Measurements from ENCODE around the gene HOXA9.

Gene HOXA9

DNA sequence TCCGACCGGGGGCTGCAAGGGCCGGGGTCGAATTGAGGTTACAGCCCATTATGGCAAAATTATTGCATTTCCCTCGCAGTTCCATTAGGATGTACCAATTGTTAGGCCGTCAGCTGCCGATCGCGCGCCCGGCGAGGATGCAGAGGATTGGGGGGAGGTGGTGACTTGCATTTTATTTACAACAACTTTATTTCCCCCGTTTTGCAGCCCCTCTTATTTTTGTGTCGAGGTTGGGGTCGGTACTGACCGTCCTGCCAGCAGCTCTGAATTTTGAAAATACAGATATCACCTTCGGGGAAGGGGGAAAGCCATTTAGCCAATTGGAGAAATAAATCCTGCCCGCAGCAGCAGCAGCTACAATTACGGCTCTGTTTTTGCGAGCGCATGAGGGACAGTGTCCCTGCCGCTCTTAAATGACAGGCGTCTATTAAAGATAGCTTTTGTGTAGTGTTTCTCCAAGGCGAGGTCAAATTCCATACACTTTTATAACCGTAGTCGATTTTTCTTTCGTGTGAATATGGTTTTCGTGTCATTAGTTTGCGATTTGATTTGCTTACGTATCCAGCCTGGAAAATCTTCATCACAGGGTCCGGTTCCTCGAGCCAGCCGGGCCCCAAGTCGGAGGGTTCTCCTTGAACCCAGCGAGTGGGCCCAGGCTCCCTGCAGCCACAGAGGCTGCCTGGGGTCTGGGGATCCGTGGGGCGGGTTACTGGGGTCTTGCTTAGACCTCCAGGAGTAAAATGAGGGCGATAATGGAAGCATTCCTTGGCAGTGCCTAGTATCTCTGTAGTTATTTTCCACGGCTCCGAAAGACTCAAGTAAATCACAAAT lies 21.2 kb downstream of the HOXA9 start (continued):
- no peak for TF ChIP-seq ZNF335 (tag by site-specific recombination; conservative IDR thresholded peaks at IDR 0.05)
- peak; percentile 57 for TF ChIP-seq ZBTB17 (tag by site-specific recombination; IDR thresholded peaks at IDR 0.05)
- peak; percentile 52 for TF ChIP-seq WT1 (tag by site-specific recombination; IDR thresholded peaks at IDR 0.05)
- no peak for TF ChIP-seq ZSCAN23 (tag by site-specific recombination; IDR thresholded peaks at IDR 0.05)
- TF ChIP-seq ZNF843 (tag by site-specific recombination; IDR thresholded peaks at IDR 0.05): 0 out of 2 replicates have a peak, but pooled peaks have one; percentile 22
- TF ChIP-seq, protein P1, sequence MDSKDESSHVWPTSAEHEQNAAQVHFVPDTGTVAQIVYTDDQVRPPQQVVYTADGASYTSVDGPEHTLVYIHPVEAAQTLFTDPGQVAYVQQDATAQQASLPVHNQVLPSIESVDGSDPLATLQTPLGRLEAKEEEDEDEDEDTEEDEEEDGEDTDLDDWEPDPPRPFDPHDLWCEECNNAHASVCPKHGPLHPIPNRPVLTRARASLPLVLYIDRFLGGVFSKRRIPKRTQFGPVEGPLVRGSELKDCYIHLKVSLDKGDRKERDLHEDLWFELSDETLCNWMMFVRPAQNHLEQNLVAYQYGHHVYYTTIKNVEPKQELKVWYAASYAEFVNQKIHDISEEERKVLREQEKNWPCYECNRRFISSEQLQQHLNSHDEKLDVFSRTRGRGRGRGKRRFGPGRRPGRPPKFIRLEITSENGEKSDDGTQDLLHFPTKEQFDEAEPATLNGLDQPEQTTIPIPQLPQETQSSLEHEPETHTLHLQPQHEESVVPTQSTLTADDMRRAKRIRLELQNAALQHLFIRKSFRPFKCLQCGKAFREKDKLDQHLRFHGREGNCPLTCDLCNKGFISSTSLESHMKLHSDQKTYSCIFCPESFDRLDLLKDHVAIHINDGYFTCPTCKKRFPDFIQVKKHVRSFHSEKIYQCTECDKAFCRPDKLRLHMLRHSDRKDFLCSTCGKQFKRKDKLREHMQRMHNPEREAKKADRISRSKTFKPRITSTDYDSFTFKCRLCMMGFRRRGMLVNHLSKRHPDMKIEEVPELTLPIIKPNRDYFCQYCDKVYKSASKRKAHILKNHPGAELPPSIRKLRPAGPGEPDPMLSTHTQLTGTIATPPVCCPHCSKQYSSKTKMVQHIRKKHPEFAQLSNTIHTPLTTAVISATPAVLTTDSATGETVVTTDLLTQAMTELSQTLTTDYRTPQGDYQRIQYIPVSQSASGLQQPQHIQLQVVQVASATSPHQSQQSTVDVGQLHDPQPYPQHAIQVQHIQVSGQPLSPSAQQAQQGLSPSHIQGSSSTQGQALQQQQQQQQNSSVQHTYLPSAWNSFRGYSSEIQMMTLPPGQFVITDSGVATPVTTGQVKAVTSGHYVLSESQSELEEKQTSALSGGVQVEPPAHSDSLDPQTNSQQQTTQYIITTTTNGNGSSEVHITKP (tag by site-specific recombination; IDR thresholded peaks at IDR 0.05): peak; percentile 76

DNA sequence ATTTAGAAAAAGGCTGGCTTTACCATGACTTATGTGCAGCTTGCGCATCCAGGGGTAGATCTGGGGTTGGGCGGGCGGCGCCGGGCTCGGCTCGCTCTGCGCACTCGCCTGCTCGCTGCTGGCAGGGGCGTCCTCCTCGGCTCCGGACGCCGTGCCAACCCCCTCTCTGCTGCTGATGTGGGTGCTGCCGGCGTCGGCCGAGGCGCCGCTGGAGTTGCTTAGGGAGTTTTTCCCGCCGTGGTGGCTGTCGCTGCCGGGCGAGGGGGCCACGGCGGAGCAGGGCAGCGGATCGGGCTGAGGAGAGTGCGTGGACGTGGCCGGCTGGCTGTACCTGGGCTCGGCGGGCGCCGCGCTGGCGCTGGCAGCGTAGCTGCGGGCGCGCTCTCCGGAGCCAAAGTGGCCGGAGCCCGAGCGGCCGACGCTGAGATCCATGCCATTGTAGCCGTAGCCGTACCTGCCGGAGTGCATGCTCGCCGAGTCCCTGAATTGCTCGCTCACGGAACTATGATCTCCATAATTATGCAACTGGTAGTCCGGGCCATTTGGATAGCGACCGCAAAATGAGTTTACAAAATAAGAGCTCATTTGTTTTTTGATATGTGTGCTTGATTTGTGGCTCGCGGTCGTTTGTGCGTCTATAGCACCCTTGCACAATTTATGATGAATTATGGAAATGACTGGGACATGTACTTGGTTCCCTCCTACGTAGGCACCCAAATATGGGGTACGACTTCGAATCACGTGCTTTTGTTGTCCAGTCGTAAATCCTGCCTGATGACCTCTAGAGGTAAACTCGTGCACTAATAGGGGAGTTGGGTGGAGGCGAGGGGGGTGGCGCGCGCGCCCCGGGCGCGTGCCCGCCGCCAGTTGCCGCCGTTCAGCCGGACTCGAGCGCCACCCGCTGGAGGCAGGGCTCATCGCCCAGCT lies 22.1 kb downstream of the HOXA9 start, which contains the start of gene HOXA5:
Gene HOXA5 (minus strand): TSS at position 659 of the 927 bp plus-strand sequence. CDS start 74 bp downstream, at position 585.
- ChIA-PET POLR2A (interaction anchor here (0.6 to 1.6 kb wide), 20 partner anchors 9 to 1281 kb away, joined by 3 to 9 read pairs (median 4); partner anchors contain the start of genes HOXA4, HOXA7 and HOXA9), CTCF (interaction anchor here (0.6 to 4.4 kb wide), 46 partner anchors 9 to 1685 kb away, joined by 3 to 34 read pairs (median 4); partner anchors contain the start of genes HOXA1 and HOXA7)
- peaks cover 0 to 63% of the 10 kb centered on the region in 2 experiments; a peak in 2 of 3 replicates for H3K36me3 ChIP-seq (ENCODE audit: control insufficient read depth in 2 of 2, insufficient read depth in 1 of 2, low read length in 2 of 2)
- no peaks in the 10 kb centered on the region for H3K9me3 ChIP-seq (ENCODE audit: control insufficient read depth, insufficient read depth, low read depth, low read length)
- H3K27ac ChIP-seq (ENCODE audit: extremely low read depth, low read depth, low read length): peak within 1 kb of the TSS; percentile 98
- H3K4me1 ChIP-seq (ENCODE audit: control insufficient read depth, insufficient read depth, low read length): peaks cover 22% of the 10 kb centered on the region
- peak within 1 kb of the TSS; percentile 79 for H3K4me3 ChIP-seq (ENCODE audit: low read depth, low read length)
- TF ChIP-seq ZNF600 (tag by site-specific recombination; IDR thresholded peaks at IDR 0.05) (no peak; the same call in 1 of the 2 replicates), ZNF585B (tag by site-specific recombination; IDR thresholded peaks at IDR 0.05) (no peak), SP3 (tag by site-specific recombination; IDR thresholded peaks at IDR 0.05) (peak; percentile 30; the same call in 1 of the 2 replicates), BCL11A (tag by site-specific recombination; IDR thresholded peaks at IDR 0.05; ENCODE audit: low read depth) (peak; percentile 93), ZNF626 (tag by site-specific recombination; IDR thresholded peaks at IDR 0.05) (no peak), KLF8 (tag by site-specific recombination; IDR thresholded peaks at IDR 0.05) (peak; percentile 53; the same call in 1 of the 2 replicates), EGR2 (tag by site-specific recombination; IDR thresholded peaks at IDR 0.05; ENCODE audit: low read depth) (0 out of 2 replicates have a peak, but pooled peaks have one; percentile 13), ZNF223 (tag by site-specific recombination; IDR thresholded peaks at IDR 0.05) (no peak), SP2 (tag by site-specific recombination; IDR thresholded peaks at IDR 0.05) (peak; percentile 48), ZNF324 (tag by site-specific recombination; IDR thresholded peaks at IDR 0.05) (no peak), ZFP37 (tag by site-specific recombination; IDR thresholded peaks at IDR 0.05) (no peak), ZNF629 (tag by site-specific recombination; IDR thresholded peaks at IDR 0.05) (peak; percentile 88), YY1 (tag by site-specific recombination; IDR thresholded peaks at IDR 0.05) (peak; percentile 8; the same call in 1 of the 2 replicates)
- TF ChIP-seq, protein P2, sequence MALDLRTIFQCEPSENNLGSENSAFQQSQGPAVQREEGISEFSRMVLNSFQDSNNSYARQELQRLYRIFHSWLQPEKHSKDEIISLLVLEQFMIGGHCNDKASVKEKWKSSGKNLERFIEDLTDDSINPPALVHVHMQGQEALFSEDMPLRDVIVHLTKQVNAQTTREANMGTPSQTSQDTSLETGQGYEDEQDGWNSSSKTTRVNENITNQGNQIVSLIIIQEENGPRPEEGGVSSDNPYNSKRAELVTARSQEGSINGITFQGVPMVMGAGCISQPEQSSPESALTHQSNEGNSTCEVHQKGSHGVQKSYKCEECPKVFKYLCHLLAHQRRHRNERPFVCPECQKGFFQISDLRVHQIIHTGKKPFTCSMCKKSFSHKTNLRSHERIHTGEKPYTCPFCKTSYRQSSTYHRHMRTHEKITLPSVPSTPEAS (tag by site-specific recombination; IDR thresholded peaks at IDR 0.05): no peak
- TF ChIP-seq, protein P3, sequence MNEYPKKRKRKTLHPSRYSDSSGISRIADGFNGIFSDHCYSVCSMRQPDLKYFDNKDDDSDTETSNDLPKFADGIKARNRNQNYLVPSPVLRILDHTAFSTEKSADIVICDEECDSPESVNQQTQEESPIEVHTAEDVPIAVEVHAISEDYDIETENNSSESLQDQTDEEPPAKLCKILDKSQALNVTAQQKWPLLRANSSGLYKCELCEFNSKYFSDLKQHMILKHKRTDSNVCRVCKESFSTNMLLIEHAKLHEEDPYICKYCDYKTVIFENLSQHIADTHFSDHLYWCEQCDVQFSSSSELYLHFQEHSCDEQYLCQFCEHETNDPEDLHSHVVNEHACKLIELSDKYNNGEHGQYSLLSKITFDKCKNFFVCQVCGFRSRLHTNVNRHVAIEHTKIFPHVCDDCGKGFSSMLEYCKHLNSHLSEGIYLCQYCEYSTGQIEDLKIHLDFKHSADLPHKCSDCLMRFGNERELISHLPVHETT (tag by site-specific recombination; IDR thresholded peaks at IDR 0.05): no peak
- TF ChIP-seq, protein P4, sequence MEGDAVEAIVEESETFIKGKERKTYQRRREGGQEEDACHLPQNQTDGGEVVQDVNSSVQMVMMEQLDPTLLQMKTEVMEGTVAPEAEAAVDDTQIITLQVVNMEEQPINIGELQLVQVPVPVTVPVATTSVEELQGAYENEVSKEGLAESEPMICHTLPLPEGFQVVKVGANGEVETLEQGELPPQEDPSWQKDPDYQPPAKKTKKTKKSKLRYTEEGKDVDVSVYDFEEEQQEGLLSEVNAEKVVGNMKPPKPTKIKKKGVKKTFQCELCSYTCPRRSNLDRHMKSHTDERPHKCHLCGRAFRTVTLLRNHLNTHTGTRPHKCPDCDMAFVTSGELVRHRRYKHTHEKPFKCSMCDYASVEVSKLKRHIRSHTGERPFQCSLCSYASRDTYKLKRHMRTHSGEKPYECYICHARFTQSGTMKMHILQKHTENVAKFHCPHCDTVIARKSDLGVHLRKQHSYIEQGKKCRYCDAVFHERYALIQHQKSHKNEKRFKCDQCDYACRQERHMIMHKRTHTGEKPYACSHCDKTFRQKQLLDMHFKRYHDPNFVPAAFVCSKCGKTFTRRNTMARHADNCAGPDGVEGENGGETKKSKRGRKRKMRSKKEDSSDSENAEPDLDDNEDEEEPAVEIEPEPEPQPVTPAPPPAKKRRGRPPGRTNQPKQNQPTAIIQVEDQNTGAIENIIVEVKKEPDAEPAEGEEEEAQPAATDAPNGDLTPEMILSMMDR (tag by site-specific recombination; IDR thresholded peaks at IDR 0.05): peak; percentile 84
- TF ChIP-seq, protein P5, sequence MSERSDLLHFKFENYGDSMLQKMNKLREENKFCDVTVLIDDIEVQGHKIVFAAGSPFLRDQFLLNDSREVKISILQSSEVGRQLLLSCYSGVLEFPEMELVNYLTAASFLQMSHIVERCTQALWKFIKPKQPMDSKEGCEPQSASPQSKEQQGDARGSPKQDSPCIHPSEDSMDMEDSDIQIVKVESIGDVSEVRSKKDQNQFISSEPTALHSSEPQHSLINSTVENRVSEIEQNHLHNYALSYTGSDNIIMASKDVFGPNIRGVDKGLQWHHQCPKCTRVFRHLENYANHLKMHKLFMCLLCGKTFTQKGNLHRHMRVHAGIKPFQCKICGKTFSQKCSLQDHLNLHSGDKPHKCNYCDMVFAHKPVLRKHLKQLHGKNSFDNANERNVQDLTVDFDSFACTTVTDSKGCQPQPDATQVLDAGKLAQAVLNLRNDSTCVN (tag by site-specific recombination; optimal IDR thresholded peaks at IDR 0.05): peak; percentile 89
